DLD1 (cell line): ENCODE results near the gene C13orf46.
"Not testable (repeated sequence)": the region's sequence is repeated elsewhere in the genome, so short reads cannot be mapped to it uniquely, and the experiment has no call there.

Experiments
- in situ Hi-C: cut with HindIII; loops from 2 replicates; pipeline ENCODE4 v1.10.0; 2017; ENCODE audit warnings: low sequenced_read_pairs

The C13orf46 gene

GRCh38 chr13:113995051-113995601, 21.2 kb upstream of the C13orf46 start:
- in situ Hi-C loops, result no loop called here

DNA sequence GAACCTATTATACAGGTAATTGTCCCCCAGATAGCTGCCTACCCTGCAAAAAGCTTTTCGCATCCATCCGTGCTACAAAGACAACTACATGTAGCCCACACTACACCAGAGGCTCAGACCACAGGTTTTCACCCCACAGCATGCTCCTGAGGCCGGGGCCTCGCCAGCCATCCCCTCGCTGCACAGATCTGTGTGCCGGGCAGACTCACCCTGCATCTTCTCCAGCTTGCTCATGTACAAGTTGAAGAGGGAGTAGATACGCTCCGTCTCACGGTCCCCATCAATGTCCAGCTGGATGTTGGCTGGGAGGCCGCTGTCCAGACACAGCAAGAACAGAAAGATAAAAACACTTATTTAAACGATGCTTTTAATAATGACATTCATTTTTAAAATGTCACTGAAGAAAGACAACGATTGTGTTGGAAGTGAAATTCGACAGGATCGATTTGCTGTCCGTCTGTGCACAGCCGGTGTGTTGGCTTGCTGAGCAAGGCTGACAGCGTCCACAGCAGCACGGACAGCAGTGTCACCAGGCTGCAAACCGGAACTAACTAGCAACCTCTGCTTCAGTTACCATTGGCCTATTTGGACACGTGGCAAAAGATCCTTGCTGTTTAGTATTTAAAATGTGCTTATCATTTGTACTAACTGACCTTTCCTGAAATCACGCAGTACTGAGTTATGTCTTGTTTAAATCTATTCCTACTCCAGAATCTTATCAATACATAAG, 18.6 kb upstream of the C13orf46 start:
- in situ Hi-C loops, result no loop called here

DNA sequence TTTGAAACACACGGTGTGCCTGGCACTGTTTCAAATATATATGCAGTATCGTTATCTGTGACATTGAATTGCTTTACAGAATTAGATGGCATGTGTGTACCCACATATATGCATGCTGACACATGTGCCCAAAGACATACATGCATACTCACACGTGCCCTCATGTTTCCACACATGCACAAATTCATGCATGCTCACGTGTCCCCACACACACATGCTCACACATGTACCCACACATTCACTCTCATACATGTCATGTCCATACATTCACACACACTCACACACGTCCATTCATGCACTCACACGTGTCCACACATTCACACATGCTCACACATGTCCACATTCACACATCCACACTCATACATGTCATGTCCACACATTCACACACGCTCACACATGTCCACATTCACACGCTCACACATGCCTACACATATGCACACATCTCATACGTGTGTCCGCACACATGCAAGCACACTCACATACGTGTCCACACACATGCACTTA, 17.9 kb upstream of the C13orf46 start:
- in situ Hi-C loops, result no loop called here

DNA sequence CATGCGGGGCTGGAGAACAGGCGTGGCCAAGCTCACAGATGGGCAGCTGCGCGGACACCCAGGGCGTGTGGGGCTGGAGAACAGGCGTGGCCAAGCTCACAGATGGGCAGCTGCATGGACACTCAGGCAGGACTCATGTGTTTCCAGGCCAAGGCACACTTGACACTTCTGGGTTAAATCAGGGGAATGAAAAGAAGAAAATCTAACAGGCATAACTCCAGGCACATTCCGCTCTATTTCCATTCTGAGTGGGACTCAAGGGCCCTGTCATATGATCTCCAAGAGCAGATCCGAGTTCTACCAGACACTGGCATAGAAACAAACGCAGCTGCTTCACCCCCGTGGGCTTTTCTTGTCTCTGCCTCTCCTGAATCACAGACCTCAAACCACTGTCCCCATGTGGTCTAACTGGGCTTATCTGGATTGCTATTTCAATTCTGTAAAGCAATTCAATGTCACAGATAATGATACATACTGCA, 17.4 kb upstream of the C13orf46 start:
- in situ Hi-C loops, result no loop called here

GRCh38 chr13:113990321-113990837, 16.5 kb upstream of the C13orf46 start:
- in situ Hi-C loops, result no loop called here

- in situ Hi-C loops, result no loop called here
Observed at GRCh38 chr13:113989585-113990300, 15.9 kb upstream of the C13orf46 start.

DNA sequence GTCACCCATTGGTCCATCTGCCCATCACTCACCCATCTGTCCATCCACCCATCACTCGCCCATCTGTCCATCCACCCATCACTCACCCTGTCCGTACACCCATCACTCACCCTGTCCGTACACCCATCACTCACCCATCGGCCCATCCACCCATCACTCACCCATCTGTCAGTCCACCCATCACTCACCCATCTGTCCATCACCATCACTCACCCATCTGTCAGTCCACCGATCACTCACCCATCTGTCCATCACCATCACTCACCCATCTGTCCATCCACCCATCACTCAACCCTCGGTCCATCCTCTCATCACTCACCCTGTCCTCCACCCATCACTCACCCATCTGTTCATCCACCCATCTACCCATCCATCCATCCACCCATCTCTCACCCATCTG, 15.0 kb upstream of the C13orf46 start:
- in situ Hi-C loops, result not testable (repeated sequence)

DNA sequence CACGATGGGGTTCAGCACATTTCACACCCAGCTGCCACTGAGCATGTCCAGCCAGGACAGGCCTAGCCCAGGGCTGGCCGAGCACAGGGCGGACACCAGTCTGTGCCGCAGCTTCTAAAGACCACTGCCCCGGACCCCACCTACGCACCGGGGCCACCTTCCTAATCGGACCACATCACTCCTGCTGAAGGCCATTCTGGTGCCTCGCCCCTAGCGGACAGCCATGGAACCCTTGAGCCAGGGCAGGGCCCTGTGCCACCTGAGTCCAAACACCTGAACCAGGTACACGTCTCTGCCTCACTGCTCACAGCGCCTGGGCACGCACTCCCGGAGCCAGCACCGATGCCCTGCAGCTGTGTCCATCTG, 8.4 kb upstream of the C13orf46 start:
- in situ Hi-C loops, result no loop called here

DNA sequence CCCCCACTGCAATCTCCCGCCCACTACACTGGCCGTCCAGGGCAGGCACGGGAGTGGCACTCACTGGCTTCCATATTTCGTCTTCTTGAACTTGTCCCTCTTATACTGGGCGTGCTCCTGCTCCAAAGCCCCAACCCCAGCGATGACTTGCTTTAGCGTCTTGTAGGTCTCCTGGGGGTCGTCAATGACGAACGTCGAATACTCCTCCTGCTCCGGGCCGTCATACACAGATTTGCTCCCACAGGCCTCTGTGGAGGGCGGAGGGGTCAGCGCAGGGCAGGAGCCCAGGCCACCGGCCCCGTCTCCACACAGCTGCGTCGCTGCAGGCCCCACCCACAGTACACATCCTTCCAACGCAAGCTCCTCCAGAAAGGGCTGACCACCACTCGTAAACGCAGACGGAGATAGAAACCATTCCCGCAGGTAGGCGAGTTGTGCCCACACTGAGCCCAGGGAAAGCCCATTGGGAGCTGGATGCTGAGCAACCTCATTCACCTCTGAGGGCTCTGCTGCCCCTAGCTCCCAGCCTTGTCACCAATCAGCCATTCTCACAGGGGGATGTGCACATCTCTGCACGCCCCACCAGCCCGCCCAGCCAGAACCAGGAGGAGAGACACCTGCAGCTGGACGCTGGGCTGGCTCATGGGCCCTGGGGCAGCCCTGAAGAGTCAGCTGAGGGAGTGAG, 7.9 kb upstream of the C13orf46 start:
- in situ Hi-C loops, result no loop called here

GRCh38 chr13:113981194-113981605, 7.3 kb upstream of the C13orf46 start:
- in situ Hi-C loops, result no loop called here

DNA sequence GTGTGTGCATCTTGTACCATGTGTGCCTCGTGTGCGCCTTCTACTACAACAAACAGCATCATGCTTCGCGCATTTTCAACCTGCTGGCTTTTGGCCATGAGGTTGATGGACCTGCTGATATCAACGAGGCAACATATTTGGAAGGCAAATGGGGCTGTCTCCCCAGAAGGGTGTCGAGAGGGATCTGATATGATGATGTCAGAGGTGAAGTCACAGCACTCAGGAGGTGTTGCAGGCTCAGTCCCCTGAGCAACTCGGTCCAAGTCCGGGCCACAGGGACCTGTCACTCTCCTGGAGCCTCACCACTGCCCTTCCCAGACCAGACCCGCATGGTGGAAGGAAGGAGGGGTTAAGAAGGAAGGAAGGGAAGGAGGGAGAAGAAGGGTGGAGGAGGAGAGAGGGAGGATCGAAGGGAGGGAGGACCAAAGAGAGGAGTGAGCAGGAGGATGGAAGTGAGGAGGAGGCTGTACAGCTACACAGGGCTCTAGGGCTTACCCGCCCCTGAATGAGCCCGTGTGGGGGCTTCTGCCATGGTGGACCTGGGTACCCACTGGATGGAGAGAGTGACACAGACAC, 6.7 kb upstream of the C13orf46 start:
- in situ Hi-C loops, result no loop called here

DNA sequence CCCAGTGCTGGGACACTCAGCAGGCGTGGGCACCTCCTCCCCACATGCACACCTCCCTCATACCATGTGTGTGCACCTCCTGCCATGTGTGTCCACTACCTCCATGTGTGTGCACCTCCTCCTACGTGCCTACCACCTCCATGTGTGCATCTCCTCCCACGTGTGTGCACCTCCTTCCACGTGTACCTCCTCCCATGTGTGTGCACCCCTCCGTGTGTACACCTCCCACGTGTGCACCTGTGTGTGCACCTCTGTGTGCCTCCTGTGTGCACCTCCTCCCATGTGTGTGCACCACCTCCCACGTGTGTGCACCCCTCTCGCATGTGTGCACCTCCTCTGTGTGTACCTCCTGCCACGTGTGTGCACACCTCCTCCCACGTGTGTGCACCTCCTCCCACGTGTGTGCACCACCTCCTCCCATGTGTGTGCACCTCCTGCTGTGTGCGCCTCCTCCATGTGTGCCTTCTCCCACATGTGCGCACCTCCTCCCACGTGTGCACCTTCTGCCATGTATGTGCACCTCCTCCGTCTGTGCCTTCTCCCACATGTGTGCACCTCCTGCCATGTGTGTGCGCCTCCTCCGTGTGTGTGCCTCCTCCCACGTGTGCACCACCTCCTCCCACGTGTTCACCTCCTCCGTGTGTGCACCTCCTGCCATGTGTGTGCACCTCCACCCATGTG, 6.1 kb upstream of the C13orf46 start:
- in situ Hi-C loops, result no loop called here

- in situ Hi-C loops, result no loop called here
Observed at GRCh38 chr13:113978741-113979481, 5.0 kb upstream of the C13orf46 start.

DNA sequence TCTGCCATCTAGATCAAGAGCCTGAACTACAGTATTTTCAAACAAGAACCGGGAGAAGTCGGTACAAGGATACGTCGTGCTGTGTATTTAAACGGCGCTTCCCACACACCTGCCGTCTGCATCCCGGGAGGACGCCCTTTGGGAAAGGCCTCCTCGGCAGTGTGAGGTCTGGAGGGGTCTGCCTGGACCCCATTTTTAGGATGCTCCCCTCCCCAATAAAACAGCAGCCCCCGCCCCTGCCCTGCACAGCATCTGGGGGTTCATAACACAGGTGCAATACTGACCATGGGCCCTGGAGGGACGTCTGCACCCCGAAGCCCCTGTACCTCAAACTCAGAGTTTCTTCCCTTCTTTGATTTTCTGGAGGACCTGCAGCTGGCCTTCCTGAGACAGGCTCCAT, 4.1 kb upstream of the C13orf46 start:
- in situ Hi-C loops, result no loop called here

DNA sequence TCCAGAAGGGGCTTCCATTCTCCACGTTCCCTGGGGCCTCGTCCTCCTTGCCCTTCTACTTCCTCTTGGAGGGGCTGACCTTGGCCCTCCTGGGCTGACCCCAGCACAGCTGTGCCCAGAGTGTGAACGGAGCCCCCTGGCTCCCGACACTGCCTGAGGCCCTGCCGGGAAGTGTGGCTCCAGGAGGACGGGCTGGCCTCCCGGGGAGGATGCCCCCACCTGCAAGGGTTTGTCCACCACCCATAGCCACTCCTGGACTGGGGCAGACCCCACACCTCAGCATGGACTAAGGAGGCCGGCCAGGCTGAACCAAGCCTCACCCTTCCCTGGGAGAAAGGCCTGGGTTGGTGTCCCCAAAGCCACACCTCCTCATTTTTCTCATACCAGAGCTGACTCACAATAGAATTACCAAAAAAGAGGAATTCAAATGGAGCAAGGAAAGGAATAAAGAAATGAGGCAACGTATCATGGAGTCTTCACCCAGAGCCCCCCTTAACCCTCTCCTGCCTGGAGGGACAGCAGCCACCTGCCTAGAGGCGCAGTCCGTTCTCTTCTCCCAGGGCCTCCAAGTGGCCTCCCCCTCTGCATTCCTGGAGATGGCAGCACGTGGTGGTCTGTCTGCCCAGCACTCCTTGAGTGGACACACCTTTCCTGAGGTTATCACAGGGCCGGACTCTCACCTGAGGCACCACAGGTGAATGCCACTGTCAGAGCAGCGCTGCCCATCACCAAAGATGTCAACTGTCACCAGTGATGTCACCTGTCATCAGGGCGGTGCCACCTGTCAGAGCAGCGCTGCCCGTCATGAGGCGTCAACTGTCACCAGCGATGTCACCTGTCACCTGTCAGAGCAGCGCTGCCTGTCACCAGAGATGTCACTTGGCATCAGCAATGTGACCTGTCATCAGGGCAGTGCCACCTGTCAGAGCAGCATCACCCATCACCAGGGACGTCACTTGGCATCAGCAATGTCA, 3.1 kb upstream of the C13orf46 start:
- in situ Hi-C loops, result no loop called here

GRCh38 chr13:113975416-113975815, 1.5 kb upstream of the C13orf46 start:
- in situ Hi-C loops, result no loop called here

- in situ Hi-C loops, result no loop called here
Observed at GRCh38 chr13:113974304-113975281, 717 bp upstream of the C13orf46 start.
